ENCODE measurements around the gene CREB5.

- no peak for TF ChIP-seq EP300 (IDR thresholded peaks at IDR 0.05)
- TF ChIP-seq, protein P1, sequence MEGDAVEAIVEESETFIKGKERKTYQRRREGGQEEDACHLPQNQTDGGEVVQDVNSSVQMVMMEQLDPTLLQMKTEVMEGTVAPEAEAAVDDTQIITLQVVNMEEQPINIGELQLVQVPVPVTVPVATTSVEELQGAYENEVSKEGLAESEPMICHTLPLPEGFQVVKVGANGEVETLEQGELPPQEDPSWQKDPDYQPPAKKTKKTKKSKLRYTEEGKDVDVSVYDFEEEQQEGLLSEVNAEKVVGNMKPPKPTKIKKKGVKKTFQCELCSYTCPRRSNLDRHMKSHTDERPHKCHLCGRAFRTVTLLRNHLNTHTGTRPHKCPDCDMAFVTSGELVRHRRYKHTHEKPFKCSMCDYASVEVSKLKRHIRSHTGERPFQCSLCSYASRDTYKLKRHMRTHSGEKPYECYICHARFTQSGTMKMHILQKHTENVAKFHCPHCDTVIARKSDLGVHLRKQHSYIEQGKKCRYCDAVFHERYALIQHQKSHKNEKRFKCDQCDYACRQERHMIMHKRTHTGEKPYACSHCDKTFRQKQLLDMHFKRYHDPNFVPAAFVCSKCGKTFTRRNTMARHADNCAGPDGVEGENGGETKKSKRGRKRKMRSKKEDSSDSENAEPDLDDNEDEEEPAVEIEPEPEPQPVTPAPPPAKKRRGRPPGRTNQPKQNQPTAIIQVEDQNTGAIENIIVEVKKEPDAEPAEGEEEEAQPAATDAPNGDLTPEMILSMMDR (IDR thresholded peaks at IDR 0.05) = no peak
- TF ChIP-seq POLR2A (IDR thresholded peaks at IDR 0.05) = no peak
These were observed 104.3 kb downstream of the CREB5 start for GRCh38 chr7:28516390-28517172.
